Mesothelial cell of epicardium (in vitro differentiated cells): Measurements from ENCODE around the gene CAMTA1. TPM values are rescaled to one million over a fixed set of nuclear protein-coding genes. Genes with fewer than 3 reads are reported as not detected.

Experiments
- DNase-seq, 2 experiments: peaks; one replicate each; pipeline ENCODE4 v3.0.0; 2021; ENCODE audit warnings: low spot score in 2 of 2; ENCODE audit not compliant: unreplicated experiment in 2 of 2
- H3K27ac Mint-ChIP-seq: 2 replicates; pipeline ENCODE4 v1.8.0; 2021; ENCODE audit warnings: mixed read lengths
- H3K27me3 Mint-ChIP-seq: 2 replicates; pipeline ENCODE4 v1.8.0; 2021; ENCODE audit warnings: low read depth, mixed read lengths
- H3K36me3 Mint-ChIP-seq: 2 replicates; pipeline ENCODE4 v1.8.0; 2021; ENCODE audit warnings: mixed read lengths
- H3K4me1 Mint-ChIP-seq: 2 replicates; pipeline ENCODE4 v1.8.0; 2021; ENCODE audit warnings: mixed read lengths
- H3K4me3 Mint-ChIP-seq: 2 replicates; pipeline ENCODE4 v1.8.0; 2021; ENCODE audit warnings: mild to moderate bottlenecking, moderate library complexity, mixed read lengths
- H3K9me3 Mint-ChIP-seq: 2 replicates; pipeline ENCODE4 v1.8.0; 2021; ENCODE audit warnings: mixed read lengths
- total RNA-seq: library from RNA; stranded (reverse); gene quantifications from 3 replicates; pipeline ENCODE4 v1.2.1, GENCODE V29; 2021
- TF ChIP-seq, protein P1 (sequence below): fragments of 200-600 bp; sonication (generic); IDR thresholded peaks from one replicate; pipeline ENCODE4 v1.5.0; 2021; ENCODE audit warnings: antibody characterized with exemption; ENCODE audit not compliant: unreplicated experiment

CAMTA1 gene
- total RNA-seq, 1 donor from 2014 or later = 70.4 TPM

- Mint-ChIP-seq H3K4me3 (no peak overlapping the region), H3K4me1 (peaks cover 3% of the 10 kb centered on the region), H3K36me3 (no peaks in the 10 kb centered on the region), H3K27me3 (peaks cover 14% of the 10 kb centered on the region), H3K9me3 (no peaks in the 10 kb centered on the region), H3K27ac (no peak overlapping the region)
- TF ChIP-seq, protein P1, sequence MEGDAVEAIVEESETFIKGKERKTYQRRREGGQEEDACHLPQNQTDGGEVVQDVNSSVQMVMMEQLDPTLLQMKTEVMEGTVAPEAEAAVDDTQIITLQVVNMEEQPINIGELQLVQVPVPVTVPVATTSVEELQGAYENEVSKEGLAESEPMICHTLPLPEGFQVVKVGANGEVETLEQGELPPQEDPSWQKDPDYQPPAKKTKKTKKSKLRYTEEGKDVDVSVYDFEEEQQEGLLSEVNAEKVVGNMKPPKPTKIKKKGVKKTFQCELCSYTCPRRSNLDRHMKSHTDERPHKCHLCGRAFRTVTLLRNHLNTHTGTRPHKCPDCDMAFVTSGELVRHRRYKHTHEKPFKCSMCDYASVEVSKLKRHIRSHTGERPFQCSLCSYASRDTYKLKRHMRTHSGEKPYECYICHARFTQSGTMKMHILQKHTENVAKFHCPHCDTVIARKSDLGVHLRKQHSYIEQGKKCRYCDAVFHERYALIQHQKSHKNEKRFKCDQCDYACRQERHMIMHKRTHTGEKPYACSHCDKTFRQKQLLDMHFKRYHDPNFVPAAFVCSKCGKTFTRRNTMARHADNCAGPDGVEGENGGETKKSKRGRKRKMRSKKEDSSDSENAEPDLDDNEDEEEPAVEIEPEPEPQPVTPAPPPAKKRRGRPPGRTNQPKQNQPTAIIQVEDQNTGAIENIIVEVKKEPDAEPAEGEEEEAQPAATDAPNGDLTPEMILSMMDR = no peak
- no peak for DNase-seq
Observed at GRCh38 chr1:7676274-7676945, 891.2 kb downstream of the CAMTA1 start.

GRCh38 chr1:7677111-7677510 is 891.9 kb downstream of the CAMTA1 start:
- Mint-ChIP-seq H3K4me3 (no peak overlapping the region), H3K9me3 (no peaks in the 10 kb centered on the region), H3K4me1 (peaks cover 3% of the 10 kb centered on the region), H3K27ac (no peak overlapping the region), H3K27me3 (peaks cover 14% of the 10 kb centered on the region), H3K36me3 (no peaks in the 10 kb centered on the region)
- DNase-seq = no peak
- TF ChIP-seq, protein P1 = no peak

DNA sequence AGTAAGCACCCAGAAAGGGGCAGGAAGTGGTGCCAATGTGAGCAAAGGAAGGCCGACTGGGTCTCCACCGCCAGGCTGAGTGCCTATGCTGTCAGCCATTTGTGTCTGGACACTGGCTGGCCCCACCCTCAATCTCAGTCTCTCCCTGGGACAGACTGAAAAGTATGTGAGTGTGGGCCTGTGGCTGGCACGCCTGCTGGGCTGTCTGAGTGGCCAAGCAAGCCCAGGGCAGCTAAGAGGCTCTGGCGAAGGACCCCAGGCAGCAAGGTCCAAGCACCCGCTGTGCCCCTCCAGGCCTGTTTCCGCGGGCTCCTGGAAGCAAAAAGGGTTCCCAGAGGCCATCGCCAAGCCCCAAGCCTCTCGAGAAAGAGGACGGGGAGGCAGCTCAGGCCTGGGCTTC is 892.6 kb downstream of the CAMTA1 start:
- no peak overlapping the region for H3K27ac Mint-ChIP-seq
- no peak overlapping the region for H3K4me3 Mint-ChIP-seq
- no peak for DNase-seq
- TF ChIP-seq, protein P1 = no peak
- H3K36me3 Mint-ChIP-seq = no peaks in the 10 kb centered on the region
- no peaks in the 10 kb centered on the region for H3K9me3 Mint-ChIP-seq
- peaks cover 14% of the 10 kb centered on the region for H3K27me3 Mint-ChIP-seq
- peaks cover 3% of the 10 kb centered on the region for H3K4me1 Mint-ChIP-seq

DNA sequence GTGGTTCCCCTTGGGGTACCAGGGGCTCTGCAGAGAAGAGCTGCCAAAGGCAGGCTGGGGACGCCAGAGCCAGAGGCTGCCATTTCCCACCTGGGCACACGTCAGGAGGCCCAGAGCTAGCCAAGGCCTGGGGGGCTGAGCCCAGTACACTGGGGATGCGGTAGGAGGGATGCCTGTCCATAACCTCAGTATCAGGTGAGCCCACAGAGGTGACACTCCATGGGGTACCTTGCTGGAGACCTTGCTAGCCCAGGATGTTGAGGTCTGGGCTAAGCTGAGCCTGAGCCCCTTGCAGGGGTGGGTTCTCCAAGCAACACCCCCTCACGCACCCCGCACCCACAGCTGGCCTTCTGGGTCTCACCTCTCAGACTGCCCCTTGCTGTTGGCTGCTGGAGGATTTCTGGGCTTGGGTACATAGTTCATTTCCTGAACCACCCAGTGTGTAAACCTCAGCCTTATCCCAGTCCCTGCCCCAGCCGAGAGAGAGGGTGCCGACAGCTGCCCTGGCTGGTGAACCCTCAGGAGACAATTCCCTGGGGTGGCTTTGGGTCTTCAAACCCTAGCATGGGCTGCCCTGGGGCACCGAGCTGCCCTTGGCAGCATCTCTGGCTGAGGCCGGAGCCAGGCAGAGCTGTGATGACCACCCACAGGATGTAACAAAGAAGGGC is 893.4 kb downstream of the CAMTA1 start:
- H3K27ac Mint-ChIP-seq = no peak overlapping the region
- no peak for DNase-seq
- peaks cover 3% of the 10 kb centered on the region for H3K4me1 Mint-ChIP-seq
- H3K27me3 Mint-ChIP-seq = peaks cover 14% of the 10 kb centered on the region
- peak overlapping the region; percentile 34 for H3K4me3 Mint-ChIP-seq
- no peaks in the 10 kb centered on the region for H3K36me3 Mint-ChIP-seq
- H3K9me3 Mint-ChIP-seq = no peaks in the 10 kb centered on the region
- TF ChIP-seq, protein P1 = no peak

DNA sequence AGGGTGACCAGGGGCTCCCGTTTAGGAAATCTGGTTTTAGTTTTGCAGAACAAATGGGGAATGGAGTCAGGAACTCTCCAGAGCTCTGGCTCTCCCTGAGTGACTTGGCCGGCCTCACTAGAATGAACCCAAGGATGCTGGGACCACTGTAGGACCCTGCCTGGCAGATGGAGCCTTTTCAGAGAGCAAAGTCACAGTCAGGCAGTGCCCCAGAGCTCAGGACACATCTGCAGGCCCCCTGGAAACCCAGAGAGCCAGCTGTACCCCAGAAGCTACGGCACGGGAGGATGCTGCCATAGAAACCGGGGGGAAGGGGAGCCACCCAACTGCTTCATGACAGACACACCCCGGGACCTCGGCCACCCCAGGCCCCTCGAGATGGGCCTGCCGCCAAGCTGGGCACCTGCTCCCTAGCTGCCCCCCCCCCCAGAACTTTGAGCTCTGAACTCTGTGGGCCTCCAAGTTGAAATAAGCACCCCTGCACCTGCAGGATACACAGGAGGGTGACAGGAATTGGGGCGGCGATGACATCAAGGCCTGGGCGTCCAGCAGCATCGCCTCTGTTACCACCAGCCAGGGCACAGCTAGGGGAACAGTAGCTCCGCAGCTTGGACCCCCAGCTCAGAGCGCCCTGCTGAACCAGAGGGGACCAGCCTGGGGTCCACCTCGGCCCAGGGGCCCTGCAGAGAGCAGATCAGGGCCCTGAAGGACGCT is 894.1 kb downstream of the CAMTA1 start:
- Mint-ChIP-seq H3K27me3 (peaks cover 11% of the 10 kb centered on the region), H3K4me1 (peaks cover 3% of the 10 kb centered on the region), H3K27ac (no peak overlapping the region), H3K4me3 (peak overlapping the region; percentile 71), H3K9me3 (no peaks in the 10 kb centered on the region), H3K36me3 (no peaks in the 10 kb centered on the region)
- TF ChIP-seq, protein P1 = no peak
- DNase-seq = no peak
